GM18502 (cell line): ENCODE results near the gene BEND6.
"Not testable (repeated sequence)": the region's sequence is repeated elsewhere in the genome, so short reads cannot be mapped to it uniquely, and the experiment has no call there.

Experiments
- ATAC-seq: cut with Tn5 transposase; IDR thresholded peaks from one replicate; pipeline ENCODE4 v1.9.1; 2021; ENCODE audit warnings: mild to moderate bottlenecking; ENCODE audit not compliant: unreplicated experiment, poor library complexity

BEND6 gene

DNA sequence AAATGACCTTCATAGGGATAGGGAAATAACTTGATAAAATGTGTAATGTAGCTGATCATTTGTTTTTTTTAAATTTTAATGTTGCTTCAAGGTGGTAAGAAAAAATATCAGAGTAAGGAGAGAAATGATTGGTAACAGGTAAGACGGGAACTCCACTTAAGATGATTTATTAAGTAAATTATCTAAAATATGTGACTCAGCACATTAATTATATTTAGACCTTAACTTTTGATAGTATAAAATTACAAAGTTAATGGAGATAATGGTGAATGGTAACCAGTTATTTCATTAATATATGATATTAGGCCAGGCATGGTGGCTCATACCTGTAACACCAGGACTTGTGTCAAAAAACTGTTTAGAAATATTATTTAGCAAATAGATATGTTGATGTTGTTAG is 10.2 kb downstream of the BEND6 start:
- no peak for ATAC-seq

GRCh38 chr6:56970849-56971248 is 15.9 kb downstream of the BEND6 start:
- no peak for ATAC-seq

GRCh38 chr6:56977192-56977591 is 22.3 kb downstream of the BEND6 start:
- ATAC-seq, result no peak

- ATAC-seq, result no peak
These were observed 23.6 kb downstream of the BEND6 start for GRCh38 chr6:56978530-56978929.

DNA sequence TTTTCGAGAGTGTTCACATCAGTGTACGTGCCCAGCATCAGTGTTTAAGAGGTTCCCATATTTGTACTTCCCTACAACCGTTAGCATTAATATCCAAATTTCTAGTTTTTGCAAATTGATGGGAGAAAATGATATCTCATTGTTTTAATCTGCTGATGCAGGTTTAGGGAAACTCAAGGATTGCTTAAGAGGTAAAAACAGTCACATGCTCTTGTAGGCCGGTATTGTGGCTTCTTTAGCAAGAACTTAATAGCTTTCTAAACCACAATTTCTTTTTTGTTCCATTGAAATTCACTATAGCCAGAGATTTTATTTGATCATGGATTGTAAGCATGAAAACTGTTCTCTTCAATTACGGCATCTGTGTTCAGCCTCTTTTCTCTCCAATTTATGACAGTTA is 29.5 kb downstream of the BEND6 start:
- ATAC-seq, result no peak

DNA sequence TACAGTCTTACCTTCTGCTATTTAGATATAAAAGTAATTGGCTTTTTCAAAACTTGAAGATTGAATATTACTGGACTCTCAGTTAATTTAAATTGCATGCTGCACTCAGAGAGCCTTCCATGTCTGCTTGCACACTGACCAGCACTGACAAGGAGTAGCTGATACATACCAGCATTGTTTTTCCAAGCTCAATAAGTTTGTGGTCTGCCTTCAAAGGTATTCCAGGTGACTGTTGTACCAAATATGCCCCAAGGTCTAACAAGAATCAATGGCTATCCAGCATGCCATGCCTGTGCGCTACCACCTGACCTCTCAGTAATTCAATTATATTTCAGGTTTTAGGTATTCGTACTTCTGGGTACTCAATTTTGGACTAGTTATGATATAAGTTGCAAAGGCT is 30.0 kb downstream of the BEND6 start:
- ATAC-seq, result no peak

- ATAC-seq, result no peak
These were observed 31.7 kb downstream of the BEND6 start for GRCh38 chr6:56986611-56987010.

DNA sequence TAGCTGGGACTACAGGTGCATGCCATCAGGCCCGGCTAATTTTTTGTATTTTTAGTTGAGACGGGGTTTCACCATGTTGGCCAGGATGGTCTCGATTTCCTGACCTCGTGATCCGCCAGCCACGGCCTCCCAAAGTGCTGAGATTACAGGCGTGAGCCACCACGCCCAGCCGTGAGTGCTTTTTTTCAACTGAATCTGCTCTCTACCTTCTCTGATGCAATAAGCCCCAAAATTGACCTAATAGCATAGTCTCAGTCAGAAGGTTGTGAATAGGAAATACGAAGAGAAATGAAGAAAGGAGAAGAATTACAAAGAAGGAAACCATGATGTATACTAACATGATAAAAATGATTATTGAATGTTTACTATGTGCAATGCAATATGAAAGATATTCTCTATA is 33.2 kb downstream of the BEND6 start:
- ATAC-seq, result no peak

GRCh38 chr6:56992036-56992435 is 37.1 kb downstream of the BEND6 start:
- ATAC-seq, result no peak

- no peak for ATAC-seq
These were observed 37.8 kb downstream of the BEND6 start for GRCh38 chr6:56992703-56993102.

GRCh38 chr6:56995347-56995902 is 40.5 kb downstream of the BEND6 start:
- ATAC-seq, result no peak

DNA sequence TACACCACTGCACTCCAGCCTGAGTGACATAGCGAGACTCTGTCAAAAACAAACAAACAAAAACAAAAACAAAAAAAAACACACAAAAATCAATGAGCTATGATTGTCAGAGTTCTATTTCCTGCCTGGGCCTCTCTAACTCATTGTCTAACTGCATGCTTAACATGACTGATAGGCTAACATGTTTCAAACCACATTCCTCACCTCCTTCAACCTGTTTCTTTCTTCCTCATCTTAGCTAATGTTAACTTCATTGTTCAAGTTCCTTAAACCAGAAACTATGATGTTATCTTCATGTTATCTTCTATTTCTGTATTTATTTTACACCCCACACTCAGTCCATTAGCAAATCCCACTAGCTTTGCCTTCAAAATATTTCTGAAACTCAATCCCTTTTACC is 41.5 kb downstream of the BEND6 start:
- ATAC-seq, result no peak

DNA sequence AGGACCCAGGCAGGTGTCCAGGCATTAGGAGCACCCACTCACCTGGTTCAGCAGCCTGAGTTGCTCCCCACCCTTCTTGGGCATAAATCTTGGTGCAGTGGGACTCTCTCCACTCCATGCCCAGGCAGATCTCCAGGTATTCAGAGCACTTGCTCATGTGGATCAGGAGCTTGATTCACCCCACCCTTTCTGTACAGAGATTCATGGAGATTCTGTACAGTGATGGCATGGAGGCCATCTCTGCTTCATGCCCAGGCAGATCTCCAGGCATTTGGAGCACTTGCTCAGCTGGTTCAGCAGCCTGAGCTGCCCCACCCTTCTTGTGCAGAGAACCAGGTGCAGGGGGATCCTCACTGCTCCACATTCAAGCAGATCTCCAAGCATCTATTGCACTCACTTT is 44.1 kb downstream of the BEND6 start:
- ATAC-seq, result no peak

DNA sequence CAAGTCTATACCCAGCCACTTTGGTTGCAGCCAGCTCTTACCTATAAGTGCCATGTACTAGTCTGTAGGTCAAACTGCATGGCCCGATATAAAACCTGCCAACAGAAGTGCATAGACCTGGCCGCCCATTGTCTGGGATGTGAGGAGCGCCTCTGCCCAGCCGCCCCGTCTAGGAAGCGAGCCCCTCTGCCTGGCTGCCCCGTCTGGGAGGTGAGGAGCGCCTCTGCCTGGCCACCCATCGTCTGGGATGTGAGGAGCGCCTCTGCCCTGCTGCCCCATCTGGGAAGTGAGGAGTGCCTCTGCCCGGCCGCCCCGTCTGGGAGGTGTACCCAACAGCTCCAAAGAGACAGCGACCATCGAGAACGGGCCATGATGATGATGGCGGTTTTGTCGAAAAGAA is 44.8 kb downstream of the BEND6 start:
- not testable (repeated sequence) for ATAC-seq

DNA sequence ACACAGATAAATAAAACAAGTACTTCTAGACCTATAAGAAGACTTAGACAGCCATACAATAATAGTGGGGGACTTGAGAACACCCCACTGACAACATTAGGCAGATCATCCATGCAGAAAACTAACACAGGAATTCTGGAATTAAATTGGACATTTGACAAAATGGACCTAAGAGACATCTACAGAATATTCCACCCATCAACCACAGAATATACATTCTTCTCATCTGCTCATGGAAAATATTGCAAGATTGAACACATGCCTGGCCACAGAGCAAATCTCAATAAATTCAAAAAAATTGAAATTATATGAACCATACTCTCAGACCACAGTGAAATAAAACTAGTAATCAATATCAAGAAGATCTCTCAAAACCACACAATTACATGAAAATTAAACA is 47.3 kb downstream of the BEND6 start:
- no peak for ATAC-seq

GRCh38 chr6:57004292-57004691 is 49.4 kb downstream of the BEND6 start:
- ATAC-seq, result no peak

DNA sequence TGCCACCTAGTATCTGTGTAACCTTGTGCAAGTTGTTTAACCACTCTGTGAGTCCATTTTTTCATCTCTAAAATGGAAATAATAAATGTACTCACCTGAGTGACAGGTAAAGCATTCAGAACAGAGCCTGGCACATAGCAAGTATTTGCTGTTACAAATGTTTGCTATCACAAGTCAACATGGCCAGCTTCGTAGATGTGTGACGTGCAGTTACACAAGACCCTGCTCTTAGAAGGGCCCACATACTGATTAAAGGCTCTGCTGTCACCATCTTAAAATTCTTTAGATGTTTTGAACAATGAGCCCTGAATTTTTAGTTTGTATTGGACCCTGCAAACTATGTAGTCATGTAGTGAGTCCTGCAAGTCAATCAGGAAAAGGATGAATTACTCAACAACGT is 51.2 kb downstream of the BEND6 start:
- no peak for ATAC-seq

DNA sequence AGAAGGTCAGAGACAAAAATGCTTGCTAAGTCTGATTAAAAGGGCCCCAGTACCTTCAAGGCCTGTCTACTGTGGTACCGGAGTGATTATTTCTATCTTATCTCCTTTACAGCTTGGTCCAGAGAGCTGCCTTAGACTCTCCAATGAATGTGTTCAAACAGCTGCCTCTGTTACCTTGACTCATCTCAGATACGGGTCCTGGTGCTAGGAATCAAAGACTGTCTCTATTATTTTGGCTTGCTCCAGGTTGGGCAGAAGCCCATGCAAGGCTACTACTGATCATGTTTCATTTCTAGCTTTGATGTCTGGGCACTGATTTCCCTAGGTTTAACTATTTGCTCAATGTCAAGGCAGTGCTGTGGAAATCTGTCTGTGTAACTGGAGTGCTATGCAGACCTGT is 53.2 kb downstream of the BEND6 start:
- not testable (repeated sequence) for ATAC-seq

DNA sequence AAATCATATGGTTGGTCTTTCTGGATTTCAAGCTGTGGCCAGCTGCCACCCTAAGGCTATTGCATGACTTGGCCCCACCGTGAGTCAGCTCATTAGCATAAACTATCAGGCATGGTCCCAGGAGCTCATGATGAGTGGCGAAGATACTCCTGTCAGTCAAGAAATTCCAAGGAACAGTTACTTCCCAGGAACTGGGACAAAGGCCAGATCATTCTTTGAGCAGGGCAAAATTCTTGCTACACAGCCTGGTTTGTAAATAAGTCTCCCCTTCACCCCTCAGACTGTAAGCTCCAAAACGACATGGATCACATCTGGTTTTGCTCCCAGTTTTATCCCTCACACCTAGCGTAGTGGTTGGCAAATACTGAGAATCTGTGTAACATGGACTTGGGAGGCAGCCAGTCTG is 58.6 kb downstream of the BEND6 start:
- no peak for ATAC-seq

GRCh38 chr6:57017069-57017468 is 62.2 kb downstream of the BEND6 start:
- ATAC-seq, result no peak

- no peak for ATAC-seq
These were observed 62.9 kb downstream of the BEND6 start for GRCh38 chr6:57017841-57018240.

- no peak for ATAC-seq
These were observed 64.5 kb downstream of the BEND6 start for GRCh38 chr6:57019434-57019833.
